Germinal center (tissue), 1 donor: Measurements from ENCODE around the gene JRKL.
"Not testable (repeated sequence)": the region's sequence is repeated elsewhere in the genome, so short reads cannot be mapped to it uniquely, and the experiment has no call there.

Experiments used
- DNase-seq: peaks from one replicate; pipeline ENCODE4 v3.0.0; 2012; ENCODE audit warnings: mixed read lengths, low spot score

Gene JRKL

DNA sequence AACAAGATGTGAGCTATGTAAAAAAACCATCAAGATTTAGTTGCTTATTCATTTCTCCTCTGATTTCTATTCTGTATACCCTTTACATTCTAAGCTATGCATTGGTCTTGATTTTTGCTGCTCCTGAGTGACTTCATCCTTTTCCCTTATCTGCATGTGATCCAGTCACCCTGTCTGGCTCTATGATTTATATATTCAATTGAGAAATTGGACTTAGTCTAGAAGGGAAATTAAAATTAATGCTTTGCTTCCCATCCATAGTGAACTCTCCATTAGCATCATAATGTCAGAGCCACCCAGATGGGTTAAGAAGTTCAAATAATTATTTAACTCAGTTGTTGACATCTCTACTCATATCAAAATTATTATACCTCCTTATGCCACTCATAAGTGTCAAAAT is 5.0 kb downstream of the JRKL start:
- no peak for DNase-seq

DNA sequence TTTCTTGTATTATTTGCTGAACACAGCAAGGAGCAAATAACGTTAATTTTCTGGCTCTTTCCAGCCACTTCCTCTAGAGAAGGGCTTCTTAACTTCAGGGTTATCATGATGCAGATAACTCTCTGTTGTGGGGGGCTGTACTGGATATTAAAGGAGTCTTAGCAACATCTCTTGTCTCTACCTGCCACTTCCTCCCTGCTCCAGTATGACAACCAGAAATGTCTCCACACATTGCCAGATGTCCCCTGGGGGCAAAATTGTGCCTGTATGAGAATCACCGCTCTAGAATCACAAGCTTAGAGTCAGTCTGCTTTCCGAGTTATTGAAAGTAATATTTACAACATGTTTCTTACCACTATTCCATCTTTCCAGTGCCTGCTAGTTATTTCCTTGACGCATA is 6.8 kb downstream of the JRKL start:
- DNase-seq, result no peak

DNA sequence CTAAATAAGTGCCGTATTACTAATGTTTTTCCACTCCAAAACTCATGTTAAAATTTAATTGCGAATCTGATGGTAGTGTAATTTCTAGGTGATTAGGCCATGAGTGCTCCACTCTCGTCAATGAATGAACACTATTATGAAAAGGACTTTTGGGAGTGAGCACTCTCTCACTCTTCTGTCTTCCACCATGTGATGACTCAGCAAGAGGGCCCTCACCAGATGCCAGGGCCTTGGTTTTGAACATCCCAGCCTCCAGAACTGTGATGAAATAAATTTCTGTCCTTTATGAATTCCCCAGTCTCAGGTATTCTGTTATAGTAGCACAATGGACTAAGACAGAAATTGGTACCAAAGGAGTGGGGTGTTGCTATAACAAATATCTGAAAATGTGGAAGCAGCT is 8.1 kb downstream of the JRKL start:
- no peak for DNase-seq

DNA sequence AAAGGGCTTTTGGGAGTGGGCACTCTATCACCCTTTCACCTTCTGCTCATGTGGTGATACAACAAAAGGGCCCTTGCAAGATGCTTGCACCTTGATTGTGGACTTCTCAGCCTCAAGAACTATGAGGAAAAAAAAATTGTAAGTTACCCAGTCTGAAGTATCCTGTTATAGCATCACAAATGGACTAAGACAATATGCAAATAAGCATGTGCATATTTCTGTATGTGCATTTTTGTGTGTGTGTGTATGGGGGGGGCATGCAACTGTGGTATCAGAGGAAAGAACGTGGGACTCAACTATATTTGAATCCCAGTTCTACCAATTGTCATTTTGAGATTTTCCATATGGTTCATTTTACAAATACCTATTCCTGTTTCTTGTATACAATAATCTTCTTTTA is 10.9 kb downstream of the JRKL start:
- no peak for DNase-seq

DNA sequence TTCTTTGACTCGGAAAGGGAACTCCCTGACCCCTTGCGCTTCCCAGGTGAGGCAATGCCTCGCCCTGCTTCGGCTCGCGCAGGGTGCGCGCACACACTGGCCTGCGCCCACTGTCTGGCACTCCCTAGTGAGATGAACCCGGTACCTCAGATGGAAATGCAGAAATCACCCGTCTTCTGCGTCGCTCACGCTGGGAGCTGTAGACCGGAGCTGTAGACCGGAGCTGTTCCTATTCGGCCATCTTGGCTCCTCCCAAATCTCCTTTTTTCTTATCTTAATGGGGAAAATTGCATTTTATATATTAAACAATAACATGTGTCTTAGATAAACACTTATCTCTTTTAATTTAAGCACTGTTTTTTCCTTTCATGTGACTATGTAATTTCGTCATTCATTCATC is 21.6 kb downstream of the JRKL start:
- DNase-seq, result not testable (repeated sequence)

DNA sequence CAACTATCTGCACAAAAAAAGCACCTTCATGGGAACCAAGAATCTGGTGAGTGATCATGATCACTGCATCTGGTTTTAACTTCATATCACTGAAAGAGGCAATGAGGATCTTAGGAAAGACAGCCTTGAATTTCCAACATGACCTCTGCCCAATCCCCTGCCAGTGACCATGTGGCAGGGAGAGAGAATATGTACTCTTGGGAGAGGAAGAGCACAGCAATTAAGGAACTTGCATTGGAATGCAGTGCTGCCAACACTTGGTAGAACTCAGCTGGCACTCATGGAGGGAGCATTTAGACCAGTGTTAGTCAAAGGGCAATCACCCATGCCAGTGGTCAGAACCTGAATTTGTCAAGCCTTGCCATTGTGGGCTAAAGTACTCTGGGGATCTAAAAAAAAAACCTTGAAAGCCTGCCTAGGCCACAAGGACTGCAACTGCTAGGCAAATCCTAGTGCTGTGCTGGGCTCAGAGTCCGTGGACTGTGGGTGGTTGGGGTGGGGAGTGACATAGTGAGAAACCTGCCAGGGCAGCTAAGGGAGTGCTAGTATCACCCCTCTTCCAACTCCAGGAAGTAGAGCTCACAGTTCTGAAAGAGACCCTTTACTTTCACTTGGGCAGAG is 23.1 kb downstream of the JRKL start:
- no peak for DNase-seq

DNA sequence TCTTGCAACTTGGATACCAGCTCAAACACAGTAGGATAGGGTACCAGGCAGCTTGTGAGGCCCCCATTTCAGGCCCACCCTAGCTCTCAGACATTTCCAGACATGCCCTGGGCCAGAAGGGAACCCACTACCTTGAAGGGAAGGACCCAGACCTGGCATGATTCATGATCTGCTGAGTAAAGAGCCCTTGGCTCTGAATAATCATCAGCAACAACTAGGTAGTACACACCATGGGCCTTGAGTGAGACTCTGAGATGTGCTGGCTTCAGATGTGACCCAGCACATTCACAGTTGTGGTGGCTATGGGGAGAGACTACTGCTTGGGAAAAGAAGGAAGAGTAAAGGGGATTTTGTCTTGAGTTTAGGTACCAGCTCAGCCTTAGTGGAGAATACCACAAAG is 23.6 kb downstream of the JRKL start:
- DNase-seq, result no peak

DNA sequence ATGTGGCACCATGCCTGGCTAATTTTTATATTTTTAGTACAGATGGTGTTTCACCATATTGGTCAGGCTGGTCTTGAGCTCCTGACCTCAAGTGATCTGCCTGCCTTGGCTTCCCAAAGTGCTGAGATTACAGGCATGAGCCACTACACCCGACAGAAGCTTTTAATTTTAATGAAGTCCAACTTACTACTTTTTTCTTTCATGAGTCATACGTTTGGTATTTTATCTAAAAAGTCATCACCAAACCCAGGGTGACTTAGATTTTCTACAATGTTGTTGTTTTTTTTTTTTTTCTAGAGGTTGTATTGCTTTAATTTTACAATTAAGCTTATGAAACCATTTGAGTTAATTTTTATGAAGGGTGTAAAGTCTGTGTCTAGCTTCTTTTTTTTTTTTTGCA is 34.9 kb downstream of the JRKL start:
- no peak for DNase-seq

DNA sequence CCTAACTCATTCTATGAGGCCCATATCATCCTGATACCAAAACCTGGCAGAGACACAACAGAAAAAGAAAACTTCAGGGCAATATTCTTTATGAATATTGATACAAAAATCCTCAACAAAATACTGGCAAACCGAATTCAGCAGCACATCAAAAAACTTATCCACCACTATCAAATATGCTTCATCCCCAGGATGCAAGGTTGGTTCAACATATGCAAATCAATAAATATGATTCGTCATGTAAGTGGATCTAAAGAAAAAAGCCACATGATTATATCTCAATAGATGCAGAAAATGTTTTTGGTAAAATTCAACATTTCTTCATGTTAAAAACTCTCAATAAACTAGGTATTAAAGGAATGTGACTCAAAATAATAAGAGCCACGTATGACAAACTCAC is 40.9 kb downstream of the JRKL start:
- no peak for DNase-seq

DNA sequence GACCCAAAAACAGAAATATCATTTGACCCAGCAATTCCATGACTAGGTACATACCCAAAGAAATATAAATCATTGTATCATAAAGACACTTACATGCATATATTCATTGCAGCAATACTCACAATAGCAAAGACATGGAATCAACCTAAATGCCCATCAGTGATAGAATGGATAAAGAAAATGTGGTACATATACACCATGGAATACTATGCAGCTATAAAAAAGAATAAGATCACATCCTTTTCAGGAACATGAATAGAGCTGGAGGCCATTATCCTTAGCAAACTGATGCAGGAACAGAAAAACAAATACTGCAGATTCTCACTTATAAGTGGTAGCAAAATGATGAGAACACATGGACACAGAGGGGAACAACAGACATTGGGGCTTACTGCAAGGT is 42.8 kb downstream of the JRKL start:
- DNase-seq, result not testable (repeated sequence)
